Osteoblast (primary cell): ENCODE data around the gene GNB3. TPM values are rescaled to one million over a fixed set of nuclear protein-coding genes. Genes with fewer than 3 reads are reported as not detected.
"Not testable (repeated sequence)": the region's sequence is repeated elsewhere in the genome, so short reads cannot be mapped to it uniquely, and the experiment has no call there.

Experiments used
- DNase-seq: peaks from one replicate; pipeline ENCODE4 v3.0.0; 2011; ENCODE audit warnings: low spot score, mixed read lengths; ENCODE audit not compliant: insufficient read length; ENCODE audit errors: missing footprints
- H2AFZ ChIP-seq: 2 replicates; pipeline ENCODE4 v1.6.0; 2011; ENCODE audit warnings: mild to moderate bottlenecking, low read length
- H3K27ac ChIP-seq: 2 replicates; pipeline ENCODE4 v1.5.1; 2011; ENCODE audit warnings: mild to moderate bottlenecking, low read depth, low read length, moderate library complexity
- H3K27me3 ChIP-seq: 2 replicates; pipeline ENCODE4 v1.6.0; 2012; ENCODE audit warnings: mild to moderate bottlenecking, control low read depth, inconsistent platforms, low read length, moderate library complexity; ENCODE audit not compliant: insufficient read depth
- H3K36me3 ChIP-seq: 2 replicates; pipeline ENCODE4 v1.5.1; 2011; ENCODE audit warnings: mild to moderate bottlenecking, low read length, control low read depth, moderate library complexity; ENCODE audit not compliant: insufficient read depth
- H3K4me1 ChIP-seq: 2 replicates; pipeline ENCODE4 v1.5.1; 2011; ENCODE audit warnings: mild to moderate bottlenecking, low read length, control low read depth, moderate library complexity; ENCODE audit not compliant: insufficient read depth
- H3K4me2 ChIP-seq: 2 replicates; pipeline ENCODE4 v1.6.0; 2011; ENCODE audit warnings: mild to moderate bottlenecking, low read length; ENCODE audit not compliant: insufficient read depth
- H3K4me3 ChIP-seq: fragments of 200-600 bp; sonication (generic); 3 replicates; pipeline ENCODE4 v1.5.1; 2012; ENCODE audit warnings: mild to moderate bottlenecking, low read length, inconsistent platforms; ENCODE audit not compliant: insufficient read depth
- H3K79me2 ChIP-seq: 2 replicates; pipeline ENCODE4 v1.6.0; 2012; ENCODE audit warnings: mild to moderate bottlenecking, low read length, control low read depth, inconsistent platforms; ENCODE audit not compliant: insufficient read depth
- H3K9me3 ChIP-seq: 2 replicates; pipeline ENCODE4 v1.5.1; 2011; ENCODE audit warnings: low read depth, low read length, control low read depth
- H4K20me1 ChIP-seq: 2 replicates; pipeline ENCODE4 v1.6.0; 2012; ENCODE audit warnings: mild to moderate bottlenecking, low read length, control low read depth; ENCODE audit not compliant: insufficient read depth
- CTCF ChIP-seq: IDR thresholded peaks from 2 replicates; pipeline ENCODE4 v1.5.1; 2011; ENCODE audit warnings: mild to moderate bottlenecking, low read depth, low read length, moderate library complexity; ENCODE audit errors: extremely low read depth
- total RNA-seq: library from RNA; depleted of rRNA; stranded (reverse); fragments of >200 nt; gene quantifications from 2 replicates; pipeline ENCODE4 v1.2.3, GENCODE V29; 2012

Gene GNB3
- total RNA-seq, 1 donor: 1.4 TPM

- H3K36me3 ChIP-seq: peaks cover 27% of the 10 kb centered on the region
- peak; percentile 92 for TF ChIP-seq CTCF
- H3K9me3 ChIP-seq: no peaks in the 10 kb centered on the region
- H3K27ac ChIP-seq: peak overlapping the region; percentile 49
- H3K27me3 ChIP-seq: no peaks in the 10 kb centered on the region
- H3K4me1 ChIP-seq: peaks cover 40% of the 10 kb centered on the region
- H3K4me3 ChIP-seq: peak overlapping the region; percentile 90
- H2AFZ ChIP-seq: peak overlapping the region; percentile 54
- DNase-seq: peak; percentile 98
- H3K79me2 ChIP-seq: peaks cover 56% of the 10 kb centered on the region
- H4K20me1 ChIP-seq: peaks cover 42% of the 10 kb centered on the region
- H3K4me2 ChIP-seq: peak overlapping the region; percentile 78
These were observed 31.6 kb downstream of the GNB3 start for GRCh38 chr12:6872073-6873048.

GRCh38 chr12:6873094-6874014, 32.6 kb downstream of the GNB3 start, which contains the start of gene SPSB2:
TSS of gene SPSB2 (minus strand) at chr12:6873303. CDS start at chr12:6872901, 402 bp downstream.
- peak within 1 kb of the TSS; percentile 84 for H2AFZ ChIP-seq
- H3K36me3 ChIP-seq: peaks cover 27% of the 10 kb centered on the region
- peak within 1 kb of the TSS; percentile 90 for H3K4me3 ChIP-seq
- H3K79me2 ChIP-seq: peaks cover 47% of the 10 kb centered on the region
- no peak for TF ChIP-seq CTCF
- peaks cover 37% of the 10 kb centered on the region for H4K20me1 ChIP-seq
- H3K27ac ChIP-seq: peak within 1 kb of the TSS; percentile 62
- H3K4me1 ChIP-seq: peaks cover 38% of the 10 kb centered on the region
- H3K4me2 ChIP-seq: peak within 1 kb of the TSS; percentile 78
- no peaks in the 10 kb centered on the region for H3K27me3 ChIP-seq
- DNase-seq: peak; percentile 99
- no peaks in the 10 kb centered on the region for H3K9me3 ChIP-seq

GRCh38 chr12:6874015-6874368, 33.3 kb downstream of the GNB3 start:
- not testable (repeated sequence) for DNase-seq

GRCh38 chr12:6879824-6880223, 39.1 kb downstream of the GNB3 start:
- peaks cover 14% of the 10 kb centered on the region for H3K36me3 ChIP-seq
- not testable (repeated sequence) for H4K20me1 ChIP-seq, H3K27ac ChIP-seq, H3K27me3 ChIP-seq, H3K9me3 ChIP-seq, DNase-seq, H3K4me3 ChIP-seq, H3K4me1 ChIP-seq, H3K4me2 ChIP-seq, H3K79me2 ChIP-seq, H2AFZ ChIP-seq

More at GRCh38 chr12:6874015-6874368, 33.3 kb downstream of the GNB3 start:
- H3K27ac ChIP-seq: peak overlapping the region; percentile 62
- H3K27me3 ChIP-seq, H3K9me3 ChIP-seq: not testable (repeated sequence)
- peak overlapping the region; percentile 78 for H3K4me2 ChIP-seq
- peaks cover 27% of the 10 kb centered on the region for H3K36me3 ChIP-seq
- H2AFZ ChIP-seq: peak overlapping the region; percentile 84
- H3K4me3 ChIP-seq: peak overlapping the region; percentile 90
- peaks cover 40% of the 10 kb centered on the region for H3K79me2 ChIP-seq
- H4K20me1 ChIP-seq: peaks cover 30% of the 10 kb centered on the region
- H3K4me1 ChIP-seq: peaks cover 32% of the 10 kb centered on the region
